Subcutaneous adipose tissue (tissue), 4 donors: ENCODE results near the gene IFITM2. TPM values are rescaled to one million over a fixed set of nuclear protein-coding genes. Genes with fewer than 3 reads are reported as not detected.

ENCODE experiments used
- total RNA-seq, 4 donors: library from RNA; depleted of rRNA; stranded (reverse); fragments of >200 nt; gene quantifications; one replicate each; pipeline ENCODE4 v1.1.0, GENCODE V29; 2016
- TF ChIP-seq, protein P1 (sequence below): fragments of 450-650 bp; IDR thresholded peaks from one replicate; pipeline ENCODE4 v1.5.1; 2016; ENCODE audit warnings: low read depth, mild to moderate bottlenecking, control low read depth, antibody characterized with exemption, moderate library complexity

The IFITM2 gene
- total RNA-seq, 4 donors from 2014 or later, result 116 to 171 (median 144) TPM

- TF ChIP-seq, protein P1, sequence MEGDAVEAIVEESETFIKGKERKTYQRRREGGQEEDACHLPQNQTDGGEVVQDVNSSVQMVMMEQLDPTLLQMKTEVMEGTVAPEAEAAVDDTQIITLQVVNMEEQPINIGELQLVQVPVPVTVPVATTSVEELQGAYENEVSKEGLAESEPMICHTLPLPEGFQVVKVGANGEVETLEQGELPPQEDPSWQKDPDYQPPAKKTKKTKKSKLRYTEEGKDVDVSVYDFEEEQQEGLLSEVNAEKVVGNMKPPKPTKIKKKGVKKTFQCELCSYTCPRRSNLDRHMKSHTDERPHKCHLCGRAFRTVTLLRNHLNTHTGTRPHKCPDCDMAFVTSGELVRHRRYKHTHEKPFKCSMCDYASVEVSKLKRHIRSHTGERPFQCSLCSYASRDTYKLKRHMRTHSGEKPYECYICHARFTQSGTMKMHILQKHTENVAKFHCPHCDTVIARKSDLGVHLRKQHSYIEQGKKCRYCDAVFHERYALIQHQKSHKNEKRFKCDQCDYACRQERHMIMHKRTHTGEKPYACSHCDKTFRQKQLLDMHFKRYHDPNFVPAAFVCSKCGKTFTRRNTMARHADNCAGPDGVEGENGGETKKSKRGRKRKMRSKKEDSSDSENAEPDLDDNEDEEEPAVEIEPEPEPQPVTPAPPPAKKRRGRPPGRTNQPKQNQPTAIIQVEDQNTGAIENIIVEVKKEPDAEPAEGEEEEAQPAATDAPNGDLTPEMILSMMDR, result no peak
Observed at GRCh38 chr11:289398-289711, 18.3 kb upstream of the IFITM2 start.

DNA sequence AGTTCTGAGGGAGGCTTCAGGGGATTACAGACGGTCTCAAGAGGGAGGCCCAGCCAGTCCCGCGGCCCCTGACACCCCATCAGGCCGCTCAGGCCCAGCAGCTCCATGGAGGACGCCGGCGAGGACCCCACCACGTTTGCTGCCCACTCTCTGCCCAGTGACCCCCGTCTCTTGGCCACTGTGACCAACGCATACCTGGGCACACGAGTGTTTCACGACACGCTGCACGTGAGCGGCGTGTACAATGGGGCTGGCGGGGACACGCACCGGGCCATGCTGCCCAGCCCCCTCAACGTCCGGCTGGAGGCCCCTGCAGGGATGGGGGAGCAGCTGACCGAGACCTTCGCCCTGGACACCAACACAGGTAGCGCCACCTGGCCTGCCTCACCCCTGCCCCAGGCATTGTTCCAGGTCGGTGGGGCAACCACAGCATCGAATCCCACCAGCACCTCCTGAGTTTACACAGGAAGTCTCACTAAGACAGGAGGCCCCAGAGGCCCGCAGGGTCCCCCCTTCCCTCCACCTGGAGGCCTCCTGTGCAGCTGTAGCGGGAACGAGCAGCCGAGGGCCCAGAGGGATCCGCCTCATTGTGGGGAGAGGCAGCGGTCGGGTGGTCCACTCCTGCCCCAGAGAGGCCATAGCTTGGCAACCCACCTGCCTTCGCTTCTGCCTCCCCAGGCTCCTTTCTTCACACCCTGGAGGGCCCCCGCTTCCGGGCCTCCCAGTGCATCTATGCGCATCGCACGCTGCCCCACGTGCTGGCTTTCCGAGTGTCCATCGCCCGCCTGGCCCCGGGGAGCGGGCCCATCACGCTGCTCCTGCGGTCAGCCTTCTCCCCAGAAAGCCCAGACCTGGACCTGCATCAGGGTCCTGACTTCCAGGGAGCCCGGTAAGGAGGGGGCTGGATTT lies 17.6 kb upstream of the IFITM2 start:
- TF ChIP-seq, protein P1, result no peak

DNA sequence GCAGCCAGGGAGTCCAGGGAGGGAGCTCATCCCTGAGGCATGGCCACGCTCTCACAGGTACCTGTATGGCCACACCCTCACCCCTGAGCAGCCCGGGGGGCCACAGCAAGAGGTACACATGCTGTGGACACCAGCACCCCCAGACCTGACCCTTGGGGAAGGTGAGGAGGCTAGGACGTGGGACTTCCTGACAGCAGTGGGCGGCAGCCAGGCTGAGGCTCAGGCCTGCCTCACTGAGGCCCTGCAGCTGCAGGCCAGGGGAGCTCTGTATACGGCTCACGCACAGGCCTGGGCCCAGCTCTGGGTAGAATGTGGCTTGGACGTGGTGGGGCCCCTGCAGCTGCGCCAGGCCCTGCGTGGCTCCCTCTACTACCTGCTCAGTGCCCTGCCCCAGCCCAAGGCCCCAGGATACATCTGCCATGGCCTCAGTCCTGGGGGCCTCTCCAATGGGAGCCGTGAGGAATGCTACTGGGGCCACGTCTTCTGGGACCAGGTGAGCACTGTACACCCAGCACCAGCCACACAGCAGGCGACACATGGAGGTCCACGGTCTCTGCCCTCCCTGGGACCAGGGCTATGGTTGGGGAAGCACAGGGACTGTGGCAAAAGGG lies 16.9 kb upstream of the IFITM2 start:
- TF ChIP-seq, protein P1, result no peak

DNA sequence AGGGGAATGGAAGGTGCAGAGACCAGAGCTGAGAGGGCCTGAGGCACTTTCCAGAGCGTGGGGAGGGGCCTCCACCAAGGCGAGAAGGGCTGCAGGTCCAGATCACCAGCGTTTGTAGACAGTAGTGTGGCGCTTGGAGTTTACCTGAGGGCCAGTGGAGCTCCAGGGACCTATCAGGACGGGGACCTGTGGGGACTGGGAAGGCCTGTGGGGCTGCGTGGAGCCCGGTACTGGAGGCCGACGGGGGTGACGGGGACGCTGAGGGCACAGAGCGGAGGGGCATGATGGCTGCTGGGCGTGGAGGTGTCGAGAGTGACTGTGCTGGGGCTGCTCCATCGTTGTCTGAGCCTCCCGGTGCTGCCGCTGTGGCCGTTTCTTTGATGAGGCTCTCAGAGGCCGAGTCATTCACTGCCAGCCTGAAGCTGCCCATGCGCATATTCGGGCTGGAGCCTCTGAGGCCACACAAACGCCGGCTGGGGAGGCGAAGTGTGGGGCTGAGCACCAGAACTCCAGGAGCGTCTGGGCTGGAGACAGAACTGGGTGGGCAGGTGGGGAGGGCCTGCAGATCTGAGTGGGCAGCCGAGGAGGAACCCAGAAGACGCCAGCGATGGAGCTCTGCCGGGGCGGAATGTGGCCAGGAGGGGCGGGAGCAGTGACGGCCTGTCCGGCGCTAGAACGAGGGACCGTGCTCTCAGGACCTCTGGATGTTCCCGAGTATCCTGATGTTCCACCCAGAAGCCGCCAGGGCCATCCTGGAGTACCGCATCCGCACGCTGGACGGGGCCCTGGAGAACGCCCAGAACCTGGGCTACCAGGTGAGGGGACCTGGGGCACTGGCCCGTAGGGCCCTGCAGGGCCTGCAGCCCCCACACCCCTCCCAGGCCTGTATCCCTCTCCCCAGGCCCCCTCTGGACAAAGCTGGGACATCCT lies 16.1 kb upstream of the IFITM2 start:
- TF ChIP-seq, protein P1, result no peak

DNA sequence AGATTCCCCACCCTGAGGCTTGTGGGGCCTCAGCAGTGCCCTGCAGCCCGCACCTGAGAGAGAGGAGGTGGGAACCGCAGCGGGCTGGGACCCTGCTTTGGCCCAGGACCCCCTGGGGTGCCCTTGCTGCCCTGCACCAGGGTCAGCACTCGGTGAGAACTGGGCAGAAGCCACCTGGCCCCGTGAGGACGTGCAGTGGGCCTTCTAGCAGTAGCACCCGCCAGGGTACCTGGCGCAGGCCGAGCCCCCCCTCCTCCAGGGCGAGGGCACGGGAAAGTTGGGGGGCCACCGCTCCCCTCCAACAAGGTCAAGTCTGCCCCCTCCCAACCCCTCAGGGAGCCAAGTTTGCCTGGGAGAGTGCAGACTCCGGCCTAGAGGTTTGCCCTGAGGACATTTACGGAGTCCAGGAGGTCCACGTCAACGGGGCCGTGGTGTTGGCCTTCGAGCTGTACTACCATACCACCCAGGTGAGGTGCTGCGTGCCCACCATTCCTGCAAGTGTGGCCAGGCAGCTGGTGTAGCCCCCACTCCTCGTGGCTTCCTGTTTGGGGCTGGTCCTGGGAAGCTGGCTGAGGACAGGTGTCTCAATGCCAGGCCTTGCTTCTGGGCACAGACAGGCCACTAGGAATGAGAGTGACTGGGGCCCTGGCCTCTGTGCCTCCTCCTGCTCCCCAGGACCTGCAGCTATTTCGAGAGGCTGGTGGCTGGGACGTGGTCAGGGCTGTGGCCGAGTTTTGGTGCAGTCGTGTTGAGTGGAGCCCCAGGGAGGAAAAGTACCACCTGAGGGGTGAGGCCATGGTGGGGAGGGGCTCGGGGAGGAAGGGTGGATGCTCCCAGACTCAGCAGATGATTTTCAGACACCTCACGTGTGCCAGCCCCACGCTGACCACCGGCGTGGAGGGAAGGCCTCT lies 15.2 kb upstream of the IFITM2 start:
- TF ChIP-seq, protein P1, result no peak

GRCh38 chr11:293271-293851 lies 14.3 kb upstream of the IFITM2 start:
- TF ChIP-seq, protein P1, result no peak
